GM18951 (cell line): Measurements from ENCODE around the gene GNL1.
"Not testable (repeated sequence)": the region's sequence is repeated elsewhere in the genome, so short reads cannot be mapped to it uniquely, and the experiment has no call there.

Experiments
- POLR2A ChIP-seq: IDR thresholded peaks from 4 replicates; pipeline ENCODE4 v1.6.1; 2011; ENCODE audit warnings: mild to moderate bottlenecking; ENCODE audit not compliant: insufficient read length, insufficient read depth; ENCODE audit errors: extremely low read depth
- in situ Hi-C: fragments of 300-500 bp; cut with MboI; formaldehyde crosslinking; loops from one replicate; pipeline ENCODE4 v1.12.0; 2022; ENCODE audit warnings: low sequenced_read_pairs, mixed read lengths, inconsistent platforms; ENCODE audit not compliant: unreplicated experiment

Gene GNL1

GRCh38 chr6:30511169-30511546 lies 45.1 kb downstream of the GNL1 start:
- in situ Hi-C loops, result no loop called here
- TF ChIP-seq POLR2A, result no peak

DNA sequence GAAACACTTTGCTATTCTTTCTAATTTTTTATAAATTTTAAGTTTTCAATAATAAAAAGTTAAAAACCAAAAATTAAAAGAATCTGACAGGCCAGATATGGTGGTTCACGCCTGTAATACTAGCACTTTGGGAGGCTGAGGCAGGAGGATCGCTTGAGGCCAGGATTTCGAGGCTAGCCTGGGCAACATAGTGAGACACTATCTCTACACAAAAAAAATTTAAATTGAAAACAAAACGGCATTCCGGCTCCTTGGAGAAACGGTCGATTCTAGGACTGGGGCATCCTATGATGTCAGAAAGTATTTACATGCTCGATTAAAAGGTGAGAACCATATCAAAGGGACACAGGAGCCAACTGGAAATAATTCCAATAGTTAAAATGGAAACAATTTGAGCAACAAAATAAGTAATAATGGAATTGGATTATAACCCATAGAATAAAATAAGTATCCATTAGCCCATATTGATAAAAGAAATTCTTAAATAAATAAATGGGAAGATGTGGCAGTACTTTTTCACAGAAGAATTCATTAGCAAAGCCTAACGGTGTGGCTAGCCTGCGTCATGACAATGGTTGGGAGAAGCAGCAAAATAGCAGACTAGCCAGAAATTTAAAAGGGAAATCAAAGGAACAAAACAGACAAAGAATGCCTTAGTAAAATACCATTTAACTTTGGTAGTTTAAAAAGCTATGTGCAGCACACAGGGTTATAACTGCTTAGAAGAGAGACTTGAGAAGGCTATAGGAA lies 45.7 kb downstream of the GNL1 start:
- no peak for TF ChIP-seq POLR2A
- in situ Hi-C loops, result no loop called here

DNA sequence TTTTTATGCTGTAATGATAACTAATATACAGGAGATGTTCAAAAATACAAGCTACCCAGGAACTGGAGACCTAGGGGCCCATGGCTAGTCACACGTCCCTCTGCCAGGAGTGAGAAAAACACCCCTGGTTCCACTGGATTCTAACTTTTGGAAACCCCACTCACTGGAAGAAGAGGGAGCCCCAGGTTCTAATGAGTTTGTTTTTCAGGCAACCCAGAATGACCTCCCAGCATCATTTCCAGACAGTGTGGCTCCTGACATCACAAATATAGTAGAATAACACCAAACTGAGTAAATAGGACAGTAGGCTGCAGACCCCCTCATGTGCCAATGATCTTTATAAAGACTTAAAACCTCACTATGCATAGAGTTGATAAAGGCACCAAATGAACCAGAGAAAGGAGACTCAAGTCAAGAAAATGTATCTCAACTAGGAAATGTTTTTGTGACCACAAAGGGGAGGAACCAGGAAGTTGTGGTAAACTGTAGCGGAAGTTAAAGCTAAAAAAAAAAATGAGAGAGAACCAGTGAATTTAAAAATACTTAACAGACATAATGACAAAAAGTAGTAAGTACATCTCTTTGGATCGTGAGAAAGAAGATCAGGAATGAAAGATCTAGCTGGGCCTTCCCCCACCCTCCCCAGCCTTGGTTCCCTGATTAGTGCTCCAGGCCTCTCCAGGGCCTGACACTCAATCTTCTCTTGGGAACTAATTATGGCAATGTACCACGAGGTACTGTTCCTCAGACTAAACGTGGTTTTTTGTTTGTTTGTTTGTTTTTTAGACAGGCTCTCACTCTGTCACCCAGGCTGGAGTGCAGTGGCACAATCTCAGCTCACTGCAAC lies 47.2 kb downstream of the GNL1 start:
- in situ Hi-C loops, result no loop called here
- peak; percentile 39 for TF ChIP-seq POLR2A

GRCh38 chr6:30507849-30508827 lies 48.2 kb downstream of the GNL1 start:
- in situ Hi-C loops, result no loop called here
- TF ChIP-seq POLR2A, result peak; percentile 20

DNA sequence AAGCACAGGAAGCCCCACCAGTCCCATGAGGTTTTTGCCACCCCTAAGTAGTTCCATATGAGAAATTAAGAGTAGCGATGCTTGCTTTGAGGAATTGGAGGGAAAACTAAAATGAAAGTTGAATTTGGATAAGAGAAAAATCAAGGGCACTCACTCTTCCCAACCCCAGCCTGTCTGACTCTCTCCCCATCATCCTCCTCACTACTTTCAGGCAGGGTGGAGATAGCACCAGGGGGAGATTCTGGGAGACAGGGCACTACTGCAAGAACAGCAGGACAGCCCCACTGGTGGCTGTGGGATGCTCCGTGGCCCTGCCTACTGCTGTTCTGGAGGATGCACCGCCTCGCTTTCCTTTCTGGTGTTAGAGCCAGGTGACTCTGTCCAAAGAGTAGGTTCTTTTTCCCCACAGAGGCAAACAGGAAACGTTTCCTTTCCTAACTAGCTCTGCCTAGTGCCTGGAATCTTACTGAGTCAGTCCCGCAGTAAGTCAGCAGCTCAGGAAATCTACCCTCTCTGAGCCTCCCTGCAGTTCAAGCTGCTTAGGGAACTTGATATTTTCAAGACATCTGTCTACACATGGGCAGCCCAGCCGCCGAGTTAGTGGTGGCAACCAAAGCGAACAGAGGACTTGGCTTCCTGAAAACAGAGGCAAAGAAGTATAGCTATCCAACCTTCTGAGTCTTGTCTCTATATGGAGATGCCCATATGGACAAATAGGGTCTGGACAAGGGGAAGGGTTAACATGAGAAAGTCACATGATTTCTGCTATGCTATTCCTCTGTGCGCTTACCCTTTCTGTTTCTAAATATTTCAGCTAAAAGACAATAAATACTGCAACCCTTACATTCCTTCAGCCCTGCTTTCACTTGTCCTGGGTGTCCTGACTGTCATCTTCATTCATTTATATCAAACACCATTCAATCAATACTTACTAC lies 55.6 kb downstream of the GNL1 start:
- no peak for TF ChIP-seq POLR2A
- in situ Hi-C loops, result no loop called here

DNA sequence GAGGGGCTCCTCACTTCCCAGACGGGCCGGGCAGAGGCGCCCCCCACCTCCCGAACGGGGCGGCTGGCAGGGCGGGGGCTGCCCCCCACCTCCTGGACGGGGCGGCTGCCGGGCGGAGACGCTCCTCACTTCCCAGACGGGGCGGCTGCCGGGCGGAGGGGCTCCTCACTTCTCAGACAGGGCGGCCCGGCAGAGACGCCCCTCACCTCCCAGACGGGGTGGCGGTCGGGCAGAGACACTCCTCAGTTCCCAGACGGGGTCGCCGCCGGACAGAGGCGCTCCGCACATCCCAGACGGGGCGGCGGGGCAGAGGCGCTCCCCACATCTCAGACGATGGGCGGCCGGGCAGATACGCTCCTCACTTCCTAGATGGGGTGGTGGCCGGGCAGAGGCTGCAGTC lies 57.6 kb downstream of the GNL1 start:
- in situ Hi-C loops, result not testable (repeated sequence)

DNA sequence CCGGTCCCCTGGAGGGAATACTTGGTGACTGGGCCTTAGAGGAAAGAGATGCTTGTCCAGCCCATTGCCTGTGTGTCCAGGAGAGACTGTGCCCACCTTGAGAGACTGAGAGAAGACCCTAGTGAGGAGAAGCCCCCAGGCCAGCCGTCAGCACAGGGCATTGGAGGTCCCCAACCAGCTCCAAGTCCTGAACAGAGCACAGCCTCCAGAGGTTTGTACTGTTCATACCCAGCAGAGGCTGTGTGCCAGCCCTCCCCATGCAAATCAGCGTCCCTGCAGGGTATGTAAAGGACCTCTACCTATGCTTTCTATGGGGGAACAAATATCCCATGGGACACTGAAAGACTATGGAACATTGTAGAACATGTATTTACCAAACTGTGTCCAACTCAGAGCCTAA lies 58.6 kb downstream of the GNL1 start:
- no peak for TF ChIP-seq POLR2A
- in situ Hi-C loops, result no loop called here

- in situ Hi-C loops, result not testable (repeated sequence)
These were observed 59.1 kb downstream of the GNL1 start for GRCh38 chr6:30497261-30497599.

DNA sequence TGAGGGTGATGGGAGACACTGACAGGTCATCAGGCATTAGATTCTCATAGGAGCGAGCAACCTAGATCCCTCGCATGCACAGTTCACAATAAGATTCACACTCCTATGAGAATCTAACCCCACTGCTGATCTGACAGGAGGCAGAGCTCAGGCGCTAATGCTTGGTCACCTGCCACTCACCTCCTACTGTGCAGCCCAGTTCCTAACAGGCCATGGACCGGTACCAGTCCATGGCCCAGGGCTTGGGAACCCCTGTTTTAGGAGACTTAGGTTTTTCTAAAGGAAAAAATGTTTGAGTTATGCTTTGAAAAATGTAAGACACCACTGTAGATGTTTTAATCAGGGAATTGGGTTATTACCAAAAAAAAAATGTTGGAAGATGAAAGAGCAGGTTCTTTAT lies 60.3 kb downstream of the GNL1 start:
- in situ Hi-C loops, result no loop called here

GRCh38 chr6:30495060-30495459 lies 61.2 kb downstream of the GNL1 start:
- in situ Hi-C loops, result not testable (repeated sequence)

More for the DNA sequence above, 60.3 kb downstream of the GNL1 start:
- TF ChIP-seq POLR2A, result no peak

DNA sequence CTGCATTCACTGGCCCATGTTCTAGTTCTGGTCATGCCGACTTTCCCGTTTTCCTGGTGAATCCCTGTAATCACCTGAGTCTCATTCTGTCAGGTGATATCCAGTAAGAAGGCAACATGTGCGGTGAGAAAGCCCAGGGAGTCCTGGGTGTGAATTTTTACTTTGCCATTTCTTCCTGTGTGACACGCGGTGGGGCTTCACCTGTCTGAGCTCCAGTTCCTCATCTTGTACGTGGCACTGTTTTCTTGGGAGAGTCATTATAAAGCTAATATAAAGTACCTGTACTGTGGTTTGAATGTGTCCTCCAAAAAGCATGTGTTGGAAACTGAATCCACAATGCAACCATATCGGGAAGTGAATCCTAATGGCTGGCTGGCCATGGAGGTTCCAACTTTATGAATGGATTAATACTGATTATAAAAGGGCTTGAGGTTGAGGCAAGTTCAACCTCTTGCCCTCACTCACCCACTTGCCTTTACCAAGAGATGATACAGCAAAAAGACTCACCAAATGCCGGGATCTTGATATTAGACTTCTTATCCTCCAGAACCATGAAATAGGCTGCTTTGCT lies 61.9 kb downstream of the GNL1 start:
- in situ Hi-C loops, result loop anchor here (5.0 kb wide), 1 partner anchor 38 kb away; no protein-coding TSS in a partner anchor
- no peak for TF ChIP-seq POLR2A

DNA sequence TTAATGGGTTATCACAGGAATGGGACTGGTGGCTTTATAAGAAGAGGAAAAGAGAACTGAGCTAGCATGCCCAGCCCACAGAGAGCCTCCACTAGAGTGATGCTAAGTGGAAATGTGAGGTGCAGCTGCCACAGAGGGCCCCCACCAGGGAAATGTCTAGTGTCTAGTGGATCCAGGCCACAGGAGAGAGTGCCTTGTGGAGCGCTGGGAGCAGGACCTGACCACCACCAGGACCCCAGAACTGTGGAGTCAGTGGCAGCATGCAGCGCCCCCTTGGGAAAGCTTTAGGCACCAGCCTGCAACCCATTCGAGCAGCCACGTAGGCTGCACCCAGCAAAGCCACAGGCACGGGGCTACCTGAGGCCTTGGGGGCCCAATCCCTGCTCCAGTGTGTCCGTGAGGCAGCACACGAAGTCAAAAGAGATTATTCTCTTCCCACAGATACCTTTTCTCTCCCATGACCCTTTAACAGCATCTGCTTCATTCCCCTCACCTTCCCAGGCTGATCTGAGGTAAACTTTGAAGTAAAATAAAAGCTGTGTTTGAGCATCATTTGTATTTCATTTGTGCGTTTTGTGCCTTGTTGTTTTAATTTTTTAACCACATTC lies 62.5 kb downstream of the GNL1 start:
- in situ Hi-C loops, result loop anchor here (5.0 kb wide), 1 partner anchor 39 kb away; no protein-coding TSS in a partner anchor
- TF ChIP-seq POLR2A, result peak; percentile 71
